Ovary (tissue), 9 donors: ENCODE measurements around the gene HK1. TPM values are rescaled to one million over a fixed set of nuclear protein-coding genes. Genes with fewer than 3 reads are reported as not detected.

Experiments used
- DNase-seq, 5 donors: peaks; one replicate each; pipeline ENCODE4 v3.0.0-alpha.2; 2019 to 2020
- H3K27ac ChIP-seq, 2 donors: fragments of 200-600 bp; one replicate each; pipeline versions ENCODE4 v1.5.1 to v1.8.0; 2019 to 2022
- H3K27me3 ChIP-seq: fragments of 200-600 bp; one replicate; pipeline ENCODE4 v1.8.0; 2022
- H3K36me3 ChIP-seq: fragments of 200-600 bp; sonication (generic); one replicate; pipeline ENCODE4 v1.5.1; 2019
- H3K4me1 ChIP-seq: one replicate; pipeline ENCODE4 v1.8.1; 2013; ENCODE audit warnings: mild to moderate bottlenecking, moderate library complexity; ENCODE audit not compliant: insufficient read depth
- H3K4me3 ChIP-seq: fragments of 200-600 bp; sonication (generic); one replicate; pipeline ENCODE4 v1.5.1; 2017
- H3K9me3 ChIP-seq, 2 donors: fragments of 200-600 bp in 1 of 2; sonication (generic) in 1 of 2; one replicate each; pipeline versions ENCODE4 v1.5.1 to v1.8.1; 2013 to 2019; ENCODE audit warnings: mild to moderate bottlenecking in 1 of 2, moderate library complexity in 1 of 2
- EP300 ChIP-seq: sonication (generic); formaldehyde crosslinking; IDR thresholded peaks from one replicate; pipeline ENCODE4 v1.6.1; 2017; ENCODE audit warnings: antibody characterized with exemption
- POLR2A ChIP-seq: fragments of 450-650 bp; IDR thresholded peaks from one replicate; pipeline ENCODE4 v1.6.1; 2017; ENCODE audit warnings: antibody characterized with exemption, mild to moderate bottlenecking, moderate library complexity
- WGBS, 3 donors: extraction: QIAGEN DNeasy Blood & Tissue Kit in 1 of 3; methylation state at CpG; one replicate each; pipeline versions ENCODE4 v1.1.5 to v1.1.7; 2013 to 2017; 5-methylcytosine and 5-hydroxymethylcytosine counted together
- intact Hi-C, 4 donors: fragments of 100-400 bp; cut with DNase I; formaldehyde crosslinking; loops; one replicate each; pipeline versions ENCODE4 v1.11.0 to v1.15.1; 2022 to 2023
- polyA plus RNA-seq, 2 donors: library from polyadenylated mRNA; stranded (reverse); fragments of 200-250 nt in 1 of 2; fragments of 350-450 nt in 1 of 2; fragmentation: Illumina TruSeq in 1 of 2; extraction: RNeasy Lipid Tissue Mini Kit (QIAGEN cat#74804) in 1 of 2; gene quantifications; one replicate each; pipeline ENCODE4 v1.2.3, GENCODE V29; 2013 to 2014
- total RNA-seq, 7 donors: library from RNA; depleted of rRNA in 2 of 7; stranded (reverse); fragments of >200 nt in 2 of 7; fragmentation: NEBNext Ultra II Directional in 3 of 7; extraction: Animal tissue kit (Norgen Biotek cat#: 25700) in 3 of 7; gene quantifications; one replicate each; pipeline versions ENCODE4 v1.1.0 to v1.2.4, GENCODE V29; 2016 to 2023
- TF ChIP-seq, protein P1 (sequence below), 3 donors: fragments of 450-650 bp in 2 of 3; fragments of 200-600 bp in 1 of 3; IDR thresholded peaks; one replicate each; pipeline versions ENCODE4 v1.5.1 to v1.8.0; 2016 to 2022; ENCODE audit warnings: antibody characterized with exemption in 3 of 3, mild to moderate bottlenecking in 1 of 3
- donor health status: DM: no; HTN: no; CAD: no; lungs with moderate emphysema.
- donor health status: DM: no; HTN: no; CAD: no.
- donor health status: Bipolar disorder and iron deficiency.
- donor health status: DM: yes; HTN: yes; CAD: no.
- donor health status: DM: no; HTN: no; CAD: no.
- donor health status: DM: yes; HTN: yes; CAD: no.

Gene HK1
- total and polyA plus RNA-seq, 9 donors = 12.8 to 63.1 (median 35.8) TPM

DNA sequence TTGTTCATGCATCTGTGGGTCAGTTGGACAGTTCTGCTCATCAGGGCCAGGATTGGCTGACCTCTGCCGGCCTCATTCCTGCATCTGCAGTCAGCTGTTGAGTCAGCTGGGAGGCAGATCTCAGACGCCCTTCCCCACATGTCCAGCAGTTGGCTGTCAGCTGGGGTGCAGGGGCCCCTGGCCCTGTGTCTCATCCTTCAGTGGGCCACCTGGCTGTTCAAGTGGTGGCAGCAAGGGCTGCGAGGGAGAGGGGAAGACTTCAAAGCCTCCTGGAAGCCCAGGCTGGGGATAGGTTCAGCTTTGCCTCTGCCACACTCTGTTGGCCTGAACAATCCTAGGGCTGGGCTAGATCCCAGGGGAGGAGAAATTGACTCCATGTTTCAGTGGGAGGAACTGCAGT, 105.3 kb downstream of the HK1 start:
- no peak for TF ChIP-seq POLR2A
- no peak for TF ChIP-seq EP300
- TF ChIP-seq, protein P1, sequence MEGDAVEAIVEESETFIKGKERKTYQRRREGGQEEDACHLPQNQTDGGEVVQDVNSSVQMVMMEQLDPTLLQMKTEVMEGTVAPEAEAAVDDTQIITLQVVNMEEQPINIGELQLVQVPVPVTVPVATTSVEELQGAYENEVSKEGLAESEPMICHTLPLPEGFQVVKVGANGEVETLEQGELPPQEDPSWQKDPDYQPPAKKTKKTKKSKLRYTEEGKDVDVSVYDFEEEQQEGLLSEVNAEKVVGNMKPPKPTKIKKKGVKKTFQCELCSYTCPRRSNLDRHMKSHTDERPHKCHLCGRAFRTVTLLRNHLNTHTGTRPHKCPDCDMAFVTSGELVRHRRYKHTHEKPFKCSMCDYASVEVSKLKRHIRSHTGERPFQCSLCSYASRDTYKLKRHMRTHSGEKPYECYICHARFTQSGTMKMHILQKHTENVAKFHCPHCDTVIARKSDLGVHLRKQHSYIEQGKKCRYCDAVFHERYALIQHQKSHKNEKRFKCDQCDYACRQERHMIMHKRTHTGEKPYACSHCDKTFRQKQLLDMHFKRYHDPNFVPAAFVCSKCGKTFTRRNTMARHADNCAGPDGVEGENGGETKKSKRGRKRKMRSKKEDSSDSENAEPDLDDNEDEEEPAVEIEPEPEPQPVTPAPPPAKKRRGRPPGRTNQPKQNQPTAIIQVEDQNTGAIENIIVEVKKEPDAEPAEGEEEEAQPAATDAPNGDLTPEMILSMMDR (IDR thresholded peaks at IDR 0.05) = no peak
- no peaks in the 10 kb centered on the region for H3K27me3 ChIP-seq
- no peak overlapping the region for H3K4me3 ChIP-seq
- intact Hi-C loops = loop anchor here in 1 of 4 donors (10.0 kb wide), 1 partner anchor 69 kb away; no protein-coding TSS in a partner anchor
- no peaks in the 10 kb centered on the region for H3K36me3 ChIP-seq
- DNase-seq = no peak
- H3K4me1 ChIP-seq = no peaks in the 10 kb centered on the region
- H3K27ac ChIP-seq = no peak overlapping the region
- WGBS, 3 donors = 20 to 24% (median 23%) methylated on average over 3 of the region's 3 CpGs
- H3K9me3 ChIP-seq = no peaks in the 10 kb centered on the region

DNA sequence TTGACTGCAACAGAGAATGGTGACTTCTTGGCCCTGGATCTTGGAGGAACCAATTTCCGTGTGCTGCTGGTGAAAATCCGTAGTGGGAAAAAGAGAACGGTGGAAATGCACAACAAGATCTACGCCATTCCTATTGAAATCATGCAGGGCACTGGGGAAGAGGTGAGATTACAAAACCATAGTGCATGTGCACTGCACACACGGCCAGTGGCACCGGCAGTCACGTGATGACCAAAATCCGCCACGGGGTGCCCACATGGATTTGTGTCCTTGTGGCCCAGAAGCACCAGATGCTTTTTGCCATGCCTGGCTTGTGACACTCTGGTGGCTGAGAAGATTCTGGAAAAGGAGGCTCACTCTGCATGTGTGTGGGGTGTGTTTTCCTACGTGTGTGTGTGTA, 106.0 kb downstream of the HK1 start:
- Histone ChIP-seq H3K27me3 (no peaks in the 10 kb centered on the region), H3K4me3 (no peak overlapping the region), H3K36me3 (no peaks in the 10 kb centered on the region), H3K9me3 (no peaks in the 10 kb centered on the region), H3K27ac (no peak overlapping the region), H3K4me1 (no peaks in the 10 kb centered on the region)
- DNase-seq = no peak
- 91 to 93% (median 93%) methylated on average over 10 of the region's 10 CpGs for WGBS, 3 donors
- no peak for TF ChIP-seq POLR2A
- TF ChIP-seq, protein P1 (IDR thresholded peaks at IDR 0.05) = no peak
- TF ChIP-seq EP300 = no peak
- intact Hi-C loops = loop anchor here in 1 of 4 donors (10.0 kb wide), 1 partner anchor 70 kb away; no protein-coding TSS in a partner anchor

DNA sequence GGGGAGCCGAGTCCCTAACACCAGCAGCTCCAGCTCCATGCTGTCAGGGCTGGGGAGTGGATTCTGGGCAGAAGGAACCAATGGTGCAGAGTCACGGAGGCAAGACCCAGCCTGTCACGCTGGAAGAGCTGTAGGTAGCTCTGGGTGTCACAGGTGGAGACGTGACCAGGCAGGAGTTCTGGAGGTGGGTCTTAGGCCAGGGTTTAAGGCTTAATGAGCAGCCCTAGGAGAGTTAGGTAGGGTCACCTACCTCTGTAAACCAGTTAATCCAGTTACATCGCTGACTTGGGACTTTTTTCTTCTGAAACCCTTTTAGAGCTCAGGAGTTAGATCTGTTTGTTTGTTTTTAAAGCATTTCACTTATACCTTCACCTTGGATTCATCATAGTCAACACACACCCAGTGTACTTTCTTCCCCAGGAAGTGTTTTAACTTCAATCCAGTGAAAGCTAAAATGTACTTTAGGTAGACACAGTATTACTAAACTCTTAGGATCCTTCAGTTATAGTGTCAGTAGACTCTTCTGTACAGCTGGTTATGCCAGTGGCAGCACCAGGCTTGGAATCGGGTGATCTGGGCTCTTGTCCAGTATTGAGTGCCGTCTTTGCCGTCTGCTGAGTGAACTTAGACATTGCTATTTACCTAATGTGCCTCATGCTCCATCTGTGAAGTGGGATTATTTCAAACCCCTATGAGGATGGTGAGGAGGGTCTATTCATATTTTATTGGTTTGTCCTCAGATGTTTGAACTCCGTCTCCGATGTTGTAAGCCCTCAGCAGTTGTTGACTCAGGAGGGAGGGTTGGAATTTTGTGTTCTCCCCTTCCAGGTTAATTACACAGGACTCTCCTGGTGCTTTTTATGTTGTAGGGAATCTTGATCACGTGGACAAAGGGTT, 107.4 kb downstream of the HK1 start:
- H3K36me3 ChIP-seq = no peaks in the 10 kb centered on the region

DNA sequence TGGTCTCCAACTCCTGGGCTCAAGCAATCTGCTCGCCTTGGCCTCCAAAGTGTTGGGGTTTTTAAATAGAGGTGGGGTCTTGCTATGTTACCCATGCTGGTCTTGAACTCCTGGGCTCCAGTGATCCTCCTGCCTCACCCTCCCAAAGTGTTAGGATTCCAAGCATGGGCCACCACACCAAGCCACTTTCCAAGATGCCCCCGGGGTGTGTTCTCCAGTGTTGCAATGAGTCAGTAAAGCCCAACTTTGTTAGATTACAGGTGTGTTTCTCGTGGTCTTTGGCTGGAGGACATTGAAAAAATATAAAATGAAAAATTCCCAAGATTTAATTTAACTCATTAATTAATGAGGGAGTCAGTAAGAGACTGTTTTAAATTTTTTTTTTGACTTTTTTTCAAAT, 109.2 kb downstream of the HK1 start:
- H3K4me3 ChIP-seq = no peak overlapping the region
- no peaks in the 10 kb centered on the region for H3K4me1 ChIP-seq
- intact Hi-C loops = loop anchor here in 1 of 4 donors (10.0 kb wide), 1 partner anchor 73 kb away; no protein-coding TSS in a partner anchor
- TF ChIP-seq EP300 = no peak
- TF ChIP-seq, protein P1 (IDR thresholded peaks at IDR 0.05) = no peak
- TF ChIP-seq POLR2A = no peak
- 84 to 88% (median 84%) methylated on average over 3 of the region's 3 CpGs for WGBS, 3 donors
- H3K27ac ChIP-seq = no peak overlapping the region
- H3K27me3 ChIP-seq = no peaks in the 10 kb centered on the region
- H3K36me3 ChIP-seq = no peaks in the 10 kb centered on the region
- DNase-seq = no peak
- no peaks in the 10 kb centered on the region for H3K9me3 ChIP-seq

More for the DNA sequence above, 107.4 kb downstream of the HK1 start:
- intact Hi-C loops = loop anchor here in 1 of 4 donors (10.0 kb wide), 1 partner anchor 71 kb away; no protein-coding TSS in a partner anchor
- Histone ChIP-seq H3K4me1 (no peaks in the 10 kb centered on the region), H3K27ac (no peak overlapping the region), H3K4me3 (no peak overlapping the region), H3K9me3 (no peaks in the 10 kb centered on the region), H3K27me3 (no peaks in the 10 kb centered on the region)
- 91 to 96% (median 93%) methylated on average over 11 of the region's 11 CpGs for WGBS, 3 donors
- TF ChIP-seq EP300 (no peak), POLR2A (no peak)
- TF ChIP-seq, protein P1 (IDR thresholded peaks at IDR 0.05) = no peak
- no peak for DNase-seq
